Occipital lobe (tissue), 2 donors: ENCODE data around the gene KRT12. TPM values are rescaled to one million over a fixed set of nuclear protein-coding genes. Genes with fewer than 3 reads are reported as not detected.
"Not testable (repeated sequence)": the region's sequence is repeated elsewhere in the genome, so short reads cannot be mapped to it uniquely, and the experiment has no call there.

Source experiments
- DNase-seq: peaks from one replicate; lab custom pipeline; 2025; lab: John Stamatoyannopoulos, UW
- total RNA-seq: library from RNA; depleted of rRNA; stranded (reverse); fragments of >200 nt; gene quantifications from one replicate; pipeline ENCODE4 v1.2.3, GENCODE V29; 2014

KRT12 gene
- total RNA-seq, 1 donor from 2014 or later: not detected

DNA sequence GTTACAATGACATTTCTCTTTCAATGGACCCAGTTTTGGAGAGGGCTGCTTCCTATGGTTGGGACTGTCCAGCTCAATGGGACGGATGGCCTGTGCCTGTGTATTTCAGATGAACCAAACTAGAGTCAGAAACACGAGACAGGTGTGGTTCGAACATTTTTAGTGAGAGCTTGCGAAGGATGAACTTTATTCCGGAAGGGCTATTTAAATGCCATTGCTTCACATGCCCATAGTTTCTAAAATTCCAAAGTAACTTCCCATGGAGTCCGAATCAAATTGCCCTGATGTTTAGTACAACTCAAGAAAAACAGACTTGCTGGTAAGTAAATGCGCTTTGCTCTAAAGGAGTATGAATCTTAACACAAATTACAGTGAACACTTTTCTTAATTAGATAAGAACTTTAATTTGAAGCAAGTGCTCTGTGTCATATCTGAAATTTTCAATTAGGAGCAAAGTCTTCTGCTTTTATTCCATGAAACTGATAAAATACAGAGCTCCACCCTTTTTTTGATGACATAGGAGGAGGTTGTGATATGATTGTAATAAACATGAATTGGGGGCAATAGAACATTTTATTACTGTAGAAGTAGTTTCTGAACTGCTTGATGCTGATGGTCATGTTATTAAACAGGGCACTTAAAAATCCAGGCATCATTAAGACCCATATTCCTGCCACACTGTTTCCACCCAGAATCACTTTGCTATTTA lies 16.8 kb upstream of the KRT12 start:
- DNase-seq: no peak

DNA sequence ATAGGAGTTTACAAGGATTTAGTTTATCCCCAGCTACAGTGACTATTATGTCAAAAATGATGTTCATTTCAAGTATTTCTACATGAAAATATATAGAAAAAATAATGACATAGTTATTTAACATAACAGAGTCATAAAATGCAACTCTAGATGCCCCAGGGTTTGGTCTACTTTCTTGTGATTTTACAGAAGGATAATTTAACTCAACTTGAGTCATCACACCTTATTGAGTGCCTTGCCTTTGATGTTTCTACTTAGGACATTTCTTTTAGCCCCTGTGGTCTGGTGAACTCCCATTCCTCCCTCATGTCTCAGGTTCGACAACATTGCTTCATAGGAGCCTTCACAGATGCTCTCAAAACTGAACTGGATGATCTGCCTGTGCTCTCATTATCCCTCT lies 16.0 kb upstream of the KRT12 start:
- DNase-seq: no peak

DNA sequence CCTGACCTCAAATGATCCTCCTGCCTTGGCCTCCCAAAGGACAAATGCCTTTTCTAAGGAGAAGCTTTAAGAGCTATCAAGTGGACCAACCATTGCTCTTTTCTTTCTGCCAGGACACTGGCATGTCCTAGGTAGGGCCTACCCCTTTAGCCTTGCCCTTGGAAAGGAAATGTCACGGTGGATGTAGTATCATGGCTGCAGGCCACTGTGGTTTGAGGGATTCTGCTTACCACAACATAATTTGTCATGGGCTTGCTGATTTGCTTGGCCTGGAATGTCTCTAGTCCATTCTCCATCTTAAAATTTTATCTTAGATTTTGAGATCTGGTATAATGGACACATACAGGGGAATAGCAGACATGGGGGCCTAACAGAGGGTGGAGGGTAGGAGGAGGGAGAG lies 12.0 kb upstream of the KRT12 start:
- DNase-seq: no peak

DNA sequence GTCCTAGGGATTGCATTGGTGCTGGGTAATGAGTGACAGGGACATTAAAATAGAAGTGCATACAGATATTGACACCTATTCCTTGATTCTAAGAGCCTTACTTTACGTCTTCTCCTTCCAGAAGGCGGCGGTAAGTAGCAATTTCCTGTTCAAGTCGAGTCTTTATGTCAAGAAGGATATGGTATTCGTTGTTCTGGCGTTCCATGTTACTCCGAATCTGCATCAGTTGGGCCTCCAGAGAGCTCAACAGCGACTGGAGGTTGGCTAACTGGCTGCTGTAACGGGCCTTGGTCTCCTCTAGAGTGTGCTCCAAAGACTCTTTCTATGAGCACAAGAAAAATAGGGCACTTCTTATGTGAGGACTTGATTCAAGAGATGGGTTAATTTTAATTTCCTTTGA lies 11.0 kb upstream of the KRT12 start:
- DNase-seq: no peak

DNA sequence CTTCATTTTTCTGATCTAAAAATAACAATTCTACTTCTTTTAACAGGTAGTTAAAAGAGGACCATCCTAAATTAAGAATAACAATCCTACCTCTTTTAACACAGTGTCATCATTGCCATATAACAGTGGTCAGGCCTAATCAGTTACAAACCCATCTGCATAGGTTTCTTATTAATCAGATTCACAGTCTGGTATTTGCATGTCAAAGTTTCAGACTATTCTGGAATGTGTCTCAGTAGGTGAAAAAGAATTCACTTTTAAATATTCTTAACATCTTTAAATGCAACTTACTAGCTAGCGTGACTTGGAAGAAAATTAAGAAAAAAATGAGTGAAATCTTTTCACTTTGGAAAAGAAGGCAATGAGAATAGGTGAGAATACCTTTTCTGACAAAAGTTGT lies 6.8 kb upstream of the KRT12 start:
- no peak for DNase-seq

DNA sequence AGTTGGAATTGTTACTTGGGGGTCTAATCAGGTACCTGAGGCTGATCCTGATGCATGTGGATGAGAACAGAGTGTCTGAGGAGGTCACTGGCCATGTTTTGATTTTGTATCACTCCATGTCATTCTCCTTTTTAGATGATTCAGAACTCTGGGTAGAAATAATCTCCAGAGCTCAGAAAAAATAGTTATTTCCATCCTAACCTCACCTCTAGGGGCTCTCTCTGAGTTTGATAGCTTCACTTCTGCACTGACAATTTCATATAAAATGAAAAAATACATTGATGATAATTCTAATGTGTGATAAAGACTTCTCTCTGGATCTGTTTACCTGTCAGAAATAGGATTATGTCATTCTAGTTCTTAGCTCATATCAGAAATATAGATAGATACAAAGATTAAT lies 6.2 kb upstream of the KRT12 start:
- DNase-seq: no peak

DNA sequence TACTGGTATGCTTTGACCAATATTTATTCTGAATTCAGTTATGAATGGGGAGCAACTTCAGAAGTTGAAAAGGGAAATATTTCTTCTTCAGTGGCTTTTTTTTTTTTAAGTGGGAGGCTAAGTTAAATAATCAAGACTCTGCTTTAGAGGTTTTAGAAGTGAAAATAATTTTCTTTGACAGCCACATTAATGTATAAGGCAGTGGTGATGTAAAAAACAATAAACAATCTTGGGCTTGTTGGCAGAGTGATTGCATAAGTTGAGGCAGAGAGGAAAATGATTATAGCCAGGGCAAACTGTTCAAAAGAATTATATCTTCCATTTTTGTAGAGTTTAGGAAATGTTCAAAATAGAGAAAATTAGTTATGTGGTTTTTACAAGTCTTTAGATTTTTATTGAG lies 5.4 kb upstream of the KRT12 start:
- DNase-seq: no peak

DNA sequence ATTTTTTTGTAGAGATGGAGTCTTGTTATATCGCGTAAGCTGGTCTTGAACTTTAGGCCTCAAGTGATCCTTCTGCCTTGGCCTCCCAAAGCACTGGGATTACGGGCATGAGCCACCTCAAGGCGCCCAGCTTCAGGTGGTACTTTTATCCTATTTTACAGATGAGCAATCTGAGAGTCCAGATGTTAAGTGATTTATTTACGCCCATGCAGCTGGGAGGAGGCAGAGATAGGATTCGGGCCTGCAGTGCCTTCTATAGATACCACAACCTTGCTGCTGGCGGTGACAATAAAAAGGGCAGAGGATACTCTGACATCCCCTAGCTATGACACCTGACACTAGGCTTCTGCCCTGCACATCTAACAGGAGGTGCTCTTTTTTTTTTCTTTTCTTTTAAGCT lies 4.3 kb upstream of the KRT12 start:
- no peak for DNase-seq

DNA sequence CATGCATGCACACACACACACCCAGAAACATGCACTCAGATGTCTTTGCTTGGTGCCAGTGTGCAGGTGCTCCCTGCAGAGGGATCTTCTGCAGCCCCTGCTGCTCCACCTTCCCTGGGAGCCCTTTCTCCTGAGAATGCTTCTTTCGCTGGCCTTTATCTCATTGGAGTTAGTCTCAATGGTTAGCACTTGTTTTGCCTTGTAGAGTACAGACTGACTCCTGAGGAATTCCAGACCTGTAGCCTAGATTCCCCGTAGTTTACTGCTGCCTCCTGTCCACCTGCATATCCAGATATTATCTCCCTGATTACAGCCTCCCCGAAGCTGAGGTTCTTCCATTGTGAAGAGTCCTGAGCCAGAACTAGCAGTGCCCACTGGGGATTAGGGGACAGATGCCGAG lies 3.1 kb upstream of the KRT12 start:
- DNase-seq: no peak

DNA sequence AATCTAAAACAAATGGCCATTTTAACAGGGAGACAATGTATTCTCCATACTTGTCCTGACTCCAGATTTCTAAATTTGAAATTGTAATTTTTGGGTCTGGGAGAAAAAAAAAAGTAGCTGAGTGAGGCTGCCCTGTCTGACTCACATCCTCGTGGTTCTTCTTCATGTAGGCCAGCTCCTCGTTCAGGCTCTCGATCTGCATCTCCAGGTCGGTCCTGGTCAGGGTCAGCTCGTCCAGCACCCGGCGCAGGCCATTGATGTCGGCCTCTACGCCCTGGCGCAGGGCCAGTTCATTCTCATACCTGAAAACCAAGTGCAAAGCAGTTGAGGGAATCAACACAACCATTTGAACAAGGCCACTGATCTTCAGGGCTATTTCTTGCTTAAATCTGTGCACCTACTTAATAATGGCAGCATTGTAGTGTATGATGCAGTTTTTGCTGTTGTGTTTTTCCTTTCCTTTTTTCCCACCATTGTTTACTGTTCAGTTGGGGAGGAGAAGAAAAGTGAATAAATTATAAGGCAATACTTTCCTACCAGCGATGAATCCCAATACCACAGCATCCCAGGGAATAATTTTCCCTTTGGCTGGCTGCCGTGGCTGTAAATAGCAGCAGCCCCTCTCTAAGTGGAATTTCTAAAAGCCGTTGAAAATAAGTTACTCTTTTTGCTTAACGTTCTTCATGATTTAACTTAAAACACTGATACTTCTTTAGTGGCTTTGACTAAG lies 2.2 kb downstream of the KRT12 start:
- no peak for DNase-seq

DNA sequence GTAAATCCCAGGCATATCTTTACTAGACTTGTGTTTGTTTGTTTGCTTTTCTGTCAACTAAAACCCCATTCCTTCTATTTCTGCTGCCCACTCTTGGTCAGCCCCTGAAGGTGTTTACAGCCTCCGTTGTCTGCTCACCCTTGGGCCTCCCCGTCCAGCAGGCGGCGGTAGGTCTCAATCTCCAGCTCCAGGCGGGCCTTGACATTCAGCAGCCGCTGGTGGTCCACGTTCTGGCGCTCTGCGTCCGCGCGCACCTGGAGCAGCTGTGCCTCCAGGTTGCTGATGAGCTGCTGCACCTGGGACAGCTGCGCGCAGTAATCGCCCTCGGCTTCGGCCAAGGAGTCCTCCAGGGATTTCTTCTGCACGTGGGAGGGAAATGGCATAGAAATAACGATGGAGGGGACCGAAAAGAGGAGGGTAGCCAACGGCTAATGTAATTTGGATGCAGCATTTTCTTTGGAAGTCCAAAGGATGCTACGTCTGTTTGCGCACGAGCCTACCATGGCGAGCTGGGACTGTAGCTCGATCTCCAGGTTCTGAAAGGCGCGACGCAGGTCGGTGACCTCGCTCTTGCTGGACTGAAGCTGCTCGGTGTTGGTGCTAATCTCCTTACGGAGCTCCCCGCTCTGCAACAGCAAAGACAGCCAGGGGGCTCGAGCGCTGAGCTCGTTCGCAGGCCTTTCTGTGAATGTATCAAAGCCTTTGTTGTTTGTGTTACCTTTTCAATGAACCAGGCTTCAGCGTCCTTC lies 3.9 kb downstream of the KRT12 start:
- no peak for DNase-seq

DNA sequence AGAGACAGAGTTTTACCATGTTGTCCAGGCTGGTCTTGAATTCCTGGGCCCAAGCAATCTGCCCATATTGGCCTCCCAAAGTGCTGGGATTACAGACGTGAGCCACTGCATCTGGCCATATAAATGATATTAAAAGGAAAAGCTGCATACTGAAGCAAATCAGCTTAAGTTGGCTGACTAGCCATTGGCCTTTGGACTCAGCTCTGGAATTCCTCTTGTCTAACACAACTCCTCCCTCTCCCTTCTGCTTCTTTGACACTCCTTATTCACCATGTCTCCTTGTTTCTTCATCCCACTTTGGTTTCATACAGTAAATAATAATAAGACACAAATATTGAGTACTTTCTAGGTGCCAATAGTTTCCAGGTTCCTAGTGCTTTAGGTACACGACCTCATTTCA lies 7.5 kb downstream of the KRT12 start:
- DNase-seq: no peak

DNA sequence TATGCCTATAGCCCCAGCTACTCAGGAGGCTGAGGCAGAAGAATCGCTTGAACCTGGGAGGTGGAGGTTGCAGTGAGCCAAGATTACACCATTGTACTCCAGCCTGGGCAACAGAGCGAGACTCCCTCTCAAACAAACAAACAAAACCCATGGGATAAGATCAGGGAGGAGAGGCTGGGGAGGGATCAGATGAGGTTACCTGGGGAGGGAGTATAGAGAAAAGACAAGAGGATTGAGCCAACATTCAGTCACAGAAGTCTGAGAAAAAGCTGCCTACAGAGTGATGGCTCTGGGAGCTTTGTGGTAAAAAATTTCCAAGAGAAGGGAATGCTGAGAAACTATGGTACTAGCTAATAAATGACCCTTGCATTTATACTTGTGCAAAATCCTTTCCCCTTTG lies 8.4 kb downstream of the KRT12 start:
- not testable (repeated sequence) for DNase-seq

DNA sequence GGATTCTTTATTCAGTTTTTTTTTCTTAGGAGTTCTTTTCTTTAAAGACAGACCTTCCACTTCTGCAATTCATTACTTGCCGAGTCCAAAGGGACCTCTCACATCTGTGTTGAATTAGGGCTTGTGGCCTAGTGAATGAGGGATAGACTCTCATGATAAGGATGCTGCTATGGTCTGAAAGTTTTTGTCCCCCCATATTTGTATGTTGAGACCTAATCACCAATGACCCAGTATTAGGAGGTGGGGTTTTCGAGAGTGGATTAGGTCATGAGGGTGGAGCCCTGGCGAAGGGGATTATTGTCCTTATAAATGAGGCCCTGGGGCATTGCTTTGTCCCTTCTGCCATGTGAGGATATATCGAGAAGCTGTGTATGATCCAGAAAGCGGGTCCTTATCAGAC lies 9.5 kb downstream of the KRT12 start:
- no peak for DNase-seq

DNA sequence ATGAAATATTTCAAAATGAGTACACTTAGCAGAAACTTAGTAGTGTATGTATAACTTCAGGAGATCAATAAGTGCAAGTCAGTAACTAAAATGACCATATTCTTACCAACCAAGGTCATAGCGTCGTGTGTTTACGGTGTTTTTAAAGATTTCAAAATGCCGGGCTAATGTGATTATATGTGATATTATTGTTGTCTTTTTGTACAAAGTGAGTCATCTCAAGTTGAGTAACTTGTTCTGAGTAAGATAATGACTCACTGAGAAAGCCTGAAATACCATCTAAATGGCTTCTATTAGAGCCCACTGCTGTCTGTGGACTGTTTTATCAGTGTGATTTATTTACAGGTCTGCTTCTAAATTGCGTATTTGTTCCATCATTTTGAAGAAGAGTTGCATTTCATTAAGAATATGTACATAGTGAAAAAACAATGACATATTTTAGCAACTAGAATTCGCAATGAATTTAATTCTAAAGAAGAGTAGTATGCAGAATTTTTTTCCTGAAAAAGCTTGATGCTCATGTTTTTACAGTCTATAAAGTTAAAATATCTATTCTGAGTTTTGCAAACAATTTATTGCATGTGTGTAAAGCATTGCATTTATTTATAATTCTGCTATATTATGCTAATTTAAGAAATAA lies 12.7 kb downstream of the KRT12 start:
- no peak for DNase-seq

DNA sequence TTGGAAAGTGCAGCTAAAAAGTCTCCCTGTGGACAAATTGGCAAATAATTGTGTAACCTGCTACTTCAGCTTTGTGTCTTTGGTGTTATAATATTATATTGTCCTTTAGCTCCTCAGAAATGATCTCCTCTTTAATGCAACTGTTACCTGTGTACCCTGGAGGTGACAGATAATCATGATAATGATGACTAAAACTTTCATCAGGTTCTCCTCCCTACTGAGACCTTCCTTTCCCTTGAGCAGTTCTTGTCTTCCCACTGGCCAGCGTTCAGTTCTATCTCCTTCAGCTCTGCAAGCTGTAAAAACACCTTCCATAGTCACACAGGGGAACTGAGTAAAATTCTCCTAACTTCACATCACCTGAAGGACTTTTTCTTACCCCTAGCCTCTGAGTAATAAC lies 14.7 kb downstream of the KRT12 start:
- no peak for DNase-seq

DNA sequence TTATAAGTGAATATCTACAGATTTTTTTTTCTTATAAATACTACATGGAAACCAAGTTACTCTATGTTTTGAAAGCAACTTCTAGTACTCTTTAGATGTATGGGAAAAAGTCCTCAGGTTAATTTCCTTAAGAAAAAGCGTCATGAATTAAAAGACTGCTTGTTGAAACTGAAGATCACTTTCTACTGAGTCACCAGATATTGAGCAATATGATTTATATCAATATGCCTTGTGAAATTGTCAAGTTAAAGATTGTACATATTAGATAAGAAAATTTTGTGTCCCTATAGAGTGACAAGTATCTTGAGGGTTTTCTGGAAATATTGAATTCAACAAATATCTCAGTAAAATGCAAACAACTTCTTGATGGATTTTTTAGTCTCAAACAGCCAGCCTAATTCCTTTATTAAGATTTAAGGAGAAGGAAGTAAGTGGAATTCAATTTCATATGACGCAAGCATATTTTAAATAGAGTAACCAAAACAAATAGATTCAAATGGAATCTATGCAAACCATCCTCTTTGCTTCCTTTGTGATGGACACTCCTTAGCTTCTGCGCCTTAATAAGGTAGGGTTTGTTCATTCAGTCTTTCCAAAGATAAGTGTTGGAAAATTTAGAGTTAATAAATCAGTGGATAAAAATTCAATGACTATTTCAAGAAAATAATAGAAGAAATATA lies 16.6 kb downstream of the KRT12 start:
- no peak for DNase-seq

DNA sequence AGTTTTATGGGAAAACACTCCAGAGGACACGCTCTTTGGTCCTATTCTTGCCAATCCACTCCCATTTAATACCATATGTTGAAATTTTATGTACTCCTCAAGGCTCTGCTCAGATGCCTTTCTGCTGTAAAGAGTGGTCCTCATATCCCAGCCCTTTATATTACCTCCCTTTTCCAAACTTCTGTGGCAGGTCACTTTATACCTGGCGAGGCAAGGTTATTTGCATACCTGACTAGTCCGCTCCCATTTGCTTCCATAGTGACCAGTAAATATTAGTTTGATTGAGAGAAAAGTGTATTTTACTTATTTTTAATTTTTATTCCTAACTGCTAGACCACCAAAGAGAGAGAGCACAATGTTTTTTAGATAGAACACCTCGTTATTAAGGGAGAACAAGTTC lies 17.3 kb downstream of the KRT12 start:
- no peak for DNase-seq

DNA sequence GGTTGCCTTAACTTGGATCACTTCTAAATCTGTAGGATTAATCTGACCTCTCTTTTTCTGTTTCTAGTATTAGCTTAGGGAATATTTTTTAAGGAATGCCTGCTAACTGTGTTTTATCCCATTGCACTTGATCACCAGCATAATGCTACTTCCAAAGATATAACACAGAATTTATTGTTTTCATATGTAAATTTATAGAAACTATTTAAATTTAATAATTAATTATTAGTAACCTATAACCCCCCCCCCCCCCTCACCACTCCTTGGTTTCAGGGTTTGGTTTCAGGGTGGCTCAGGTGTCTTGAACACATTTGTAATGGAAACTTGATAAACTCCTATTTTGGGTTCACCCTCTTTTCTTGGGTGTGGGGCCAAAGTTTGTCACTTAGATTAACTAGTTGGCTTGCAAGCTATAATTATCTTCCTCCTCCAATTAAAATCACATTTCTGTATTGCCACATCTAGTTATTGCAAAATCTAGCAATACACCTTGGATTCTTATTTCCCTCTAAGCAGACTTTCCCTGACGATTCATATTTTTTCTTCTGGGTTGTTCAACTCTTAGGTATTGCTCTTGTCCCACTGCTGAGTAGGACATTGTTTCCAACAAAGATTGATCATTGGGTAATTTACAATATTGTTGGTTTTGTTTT lies 18.3 kb downstream of the KRT12 start:
- no peak for DNase-seq

DNA sequence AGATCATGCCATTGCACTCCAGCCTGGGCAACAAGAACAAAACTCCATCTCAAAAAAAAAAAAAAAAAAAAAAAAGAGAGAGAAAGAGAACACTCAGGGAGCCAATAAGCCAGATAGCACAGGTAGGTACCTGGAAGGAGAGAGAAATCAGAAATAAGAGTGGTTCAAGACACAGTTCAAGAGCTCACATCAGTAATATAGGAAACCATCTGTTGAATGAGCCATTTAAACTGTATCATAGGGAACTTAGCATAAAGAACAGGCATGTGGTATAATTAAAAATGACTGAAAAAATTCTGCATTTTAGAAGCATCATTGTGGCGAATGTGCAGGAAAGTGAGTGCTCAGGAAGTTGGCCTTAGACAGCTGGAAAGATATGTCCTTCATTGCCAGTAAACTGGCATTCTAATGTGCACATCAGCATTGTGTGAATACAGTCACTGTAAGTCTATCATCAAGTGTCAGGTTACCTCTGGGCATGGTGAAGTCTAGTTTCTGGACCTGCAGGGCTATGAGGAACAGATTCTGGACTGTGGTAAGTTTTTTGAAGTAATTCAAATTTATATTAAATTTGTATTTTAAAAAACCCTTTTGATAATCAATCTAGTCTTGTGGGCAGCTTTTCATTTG lies 20.4 kb downstream of the KRT12 start:
- no peak for DNase-seq

DNA sequence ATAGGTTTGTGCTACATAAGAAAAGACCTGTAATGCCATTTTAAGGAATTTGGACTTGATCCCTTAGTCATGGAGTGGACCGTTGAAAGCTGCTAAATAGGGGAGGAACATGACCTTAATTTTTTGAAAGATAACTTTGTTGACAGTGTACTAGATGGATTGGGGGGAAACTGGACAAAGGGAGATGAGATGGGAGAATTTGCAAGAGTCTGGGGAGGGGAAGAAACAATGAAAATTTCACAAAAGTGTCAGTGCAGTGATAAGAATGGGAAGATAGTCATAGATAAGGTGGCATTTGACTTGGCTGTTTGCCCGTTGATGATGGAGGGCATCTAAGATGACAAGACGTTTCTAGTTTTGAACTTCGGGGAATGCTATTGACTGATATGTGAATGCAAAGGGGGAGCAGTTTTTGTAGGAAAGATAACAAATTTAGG lies 22.3 kb downstream of the KRT12 start:
- no peak for DNase-seq
